RWPE2 (cell line): ENCODE data around the gene ANXA6.

ENCODE experiments used
- ATAC-seq: fragments of 200-7000 bp; cut with Tn5 transposase; 3 replicates; pipeline ENCODE4 v1.9.1; 2021; ENCODE audit warnings: low read depth
- DNase-seq: peaks from one replicate; pipeline ENCODE4 v3.0.0-alpha.2; 2020; ENCODE audit warnings: low spot score
- H3K27ac ChIP-seq: fragments of 450-650 bp; 2 replicates; pipeline ENCODE4 v1.5.1; 2017; ENCODE audit warnings: mild to moderate bottlenecking; ENCODE audit not compliant: poor library complexity, severe bottlenecking
- H3K27me3 ChIP-seq: fragments of 250-450 bp; sonication (Bioruptor Pico); 2 replicates; pipeline ENCODE4 v1.5.1; 2021; ENCODE audit warnings: mild to moderate bottlenecking, moderate library complexity; ENCODE audit not compliant: insufficient read depth, poor library complexity, severe bottlenecking
- H3K36me3 ChIP-seq: fragments of 250-450 bp; sonication (Bioruptor Pico); 2 replicates; pipeline ENCODE4 v1.5.1; 2020; ENCODE audit warnings: low read depth, mild to moderate bottlenecking, moderate library complexity
- H3K4me1 ChIP-seq: fragments of 250-450 bp; sonication (Bioruptor Pico); 2 replicates; pipeline ENCODE4 v1.5.1; 2021; ENCODE audit warnings: mild to moderate bottlenecking, moderate library complexity; ENCODE audit not compliant: insufficient read depth, poor library complexity, severe bottlenecking
- H3K4me3 ChIP-seq: fragments of 250-450 bp; sonication (Bioruptor Pico); 2 replicates; pipeline ENCODE4 v1.5.1; 2021; ENCODE audit warnings: mild to moderate bottlenecking, moderate library complexity; ENCODE audit not compliant: severe bottlenecking
- H3K9me3 ChIP-seq: fragments of 250-450 bp; sonication (Bioruptor Pico); 2 replicates; pipeline ENCODE4 v1.5.1; 2021; ENCODE audit warnings: mild to moderate bottlenecking, moderate library complexity; ENCODE audit not compliant: severe bottlenecking
- TF ChIP-seq, protein P1 (sequence below): fragments of 450-650 bp; IDR thresholded peaks from one replicate; pipeline ENCODE4 v1.5.1; 2017; ENCODE audit warnings: mild to moderate bottlenecking, moderate library complexity; ENCODE audit not compliant: poor library complexity, severe bottlenecking

ANXA6 gene

DNA sequence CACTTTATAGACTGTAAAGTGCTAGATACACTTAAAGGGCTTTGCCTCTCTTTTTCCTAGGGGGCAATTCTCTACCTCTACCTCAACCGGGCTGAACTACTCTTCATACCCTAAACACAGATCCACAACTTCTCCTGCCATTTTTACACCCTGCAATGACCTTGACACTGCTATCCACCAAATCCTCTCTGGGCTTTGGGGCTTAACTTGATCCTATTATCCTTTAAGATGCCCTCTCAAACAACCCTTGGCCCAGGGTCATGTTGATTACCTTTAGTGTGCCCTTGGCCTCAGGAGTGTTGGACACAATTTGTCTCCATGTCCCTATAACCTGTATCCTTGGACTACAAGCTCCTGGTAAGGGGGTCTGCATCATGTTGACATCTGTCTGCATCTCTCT, 19.5 kb downstream of the ANXA6 start:
- no peaks in the 10 kb centered on the region for H3K4me1 ChIP-seq
- ATAC-seq (no peak), DNase-seq (no peak)
- TF ChIP-seq, protein P1, sequence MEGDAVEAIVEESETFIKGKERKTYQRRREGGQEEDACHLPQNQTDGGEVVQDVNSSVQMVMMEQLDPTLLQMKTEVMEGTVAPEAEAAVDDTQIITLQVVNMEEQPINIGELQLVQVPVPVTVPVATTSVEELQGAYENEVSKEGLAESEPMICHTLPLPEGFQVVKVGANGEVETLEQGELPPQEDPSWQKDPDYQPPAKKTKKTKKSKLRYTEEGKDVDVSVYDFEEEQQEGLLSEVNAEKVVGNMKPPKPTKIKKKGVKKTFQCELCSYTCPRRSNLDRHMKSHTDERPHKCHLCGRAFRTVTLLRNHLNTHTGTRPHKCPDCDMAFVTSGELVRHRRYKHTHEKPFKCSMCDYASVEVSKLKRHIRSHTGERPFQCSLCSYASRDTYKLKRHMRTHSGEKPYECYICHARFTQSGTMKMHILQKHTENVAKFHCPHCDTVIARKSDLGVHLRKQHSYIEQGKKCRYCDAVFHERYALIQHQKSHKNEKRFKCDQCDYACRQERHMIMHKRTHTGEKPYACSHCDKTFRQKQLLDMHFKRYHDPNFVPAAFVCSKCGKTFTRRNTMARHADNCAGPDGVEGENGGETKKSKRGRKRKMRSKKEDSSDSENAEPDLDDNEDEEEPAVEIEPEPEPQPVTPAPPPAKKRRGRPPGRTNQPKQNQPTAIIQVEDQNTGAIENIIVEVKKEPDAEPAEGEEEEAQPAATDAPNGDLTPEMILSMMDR = no peak
- H3K27ac ChIP-seq = no peak overlapping the region
- H3K4me3 ChIP-seq = no peak overlapping the region
- H3K27me3 ChIP-seq = no peaks in the 10 kb centered on the region
- H3K9me3 ChIP-seq = no peaks in the 10 kb centered on the region
- peaks cover 60% of the 10 kb centered on the region for H3K36me3 ChIP-seq

DNA sequence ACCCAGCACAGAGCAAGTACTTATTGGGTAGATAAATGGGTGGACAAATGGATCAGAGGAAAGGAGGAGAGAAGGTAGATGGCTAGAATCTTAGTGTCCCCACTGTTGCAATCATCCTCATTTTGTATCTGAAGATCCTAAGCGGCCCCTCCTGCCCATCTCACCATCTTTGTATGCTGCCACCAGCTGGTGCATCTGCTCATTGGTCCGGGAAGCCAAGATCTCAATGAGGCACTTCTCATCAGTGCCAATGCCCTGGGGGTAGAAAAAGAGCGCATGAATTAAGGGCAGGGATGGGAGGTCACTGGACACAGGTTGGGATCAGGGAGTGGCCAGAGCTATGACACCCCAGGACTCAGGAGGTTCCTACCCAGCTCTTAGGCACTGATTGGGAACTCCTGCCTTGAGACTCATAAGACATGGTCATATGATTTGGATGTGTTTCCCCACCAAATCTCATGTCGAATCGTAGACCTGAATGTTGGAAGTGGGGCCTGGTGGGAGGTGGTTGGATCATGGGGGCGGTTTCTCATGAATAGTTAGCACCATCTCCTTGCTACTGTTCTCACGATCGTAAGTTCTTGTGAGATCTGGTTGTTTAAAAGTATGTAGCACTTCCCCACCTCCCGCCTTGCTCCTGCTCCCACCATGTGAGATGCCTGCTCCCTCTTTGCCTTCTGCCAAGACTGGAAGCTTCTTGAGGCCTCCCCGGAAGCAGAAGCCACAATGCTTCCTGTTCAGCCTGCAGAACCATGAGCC, 20.3 kb downstream of the ANXA6 start:
- no peak overlapping the region for H3K4me3 ChIP-seq
- H3K4me1 ChIP-seq = no peaks in the 10 kb centered on the region
- TF ChIP-seq, protein P1 = no peak
- H3K27ac ChIP-seq = no peak overlapping the region
- no peaks in the 10 kb centered on the region for H3K9me3 ChIP-seq
- peaks cover 66% of the 10 kb centered on the region for H3K36me3 ChIP-seq
- DNase-seq (no peak), ATAC-seq (no peak)
- no peaks in the 10 kb centered on the region for H3K27me3 ChIP-seq

DNA sequence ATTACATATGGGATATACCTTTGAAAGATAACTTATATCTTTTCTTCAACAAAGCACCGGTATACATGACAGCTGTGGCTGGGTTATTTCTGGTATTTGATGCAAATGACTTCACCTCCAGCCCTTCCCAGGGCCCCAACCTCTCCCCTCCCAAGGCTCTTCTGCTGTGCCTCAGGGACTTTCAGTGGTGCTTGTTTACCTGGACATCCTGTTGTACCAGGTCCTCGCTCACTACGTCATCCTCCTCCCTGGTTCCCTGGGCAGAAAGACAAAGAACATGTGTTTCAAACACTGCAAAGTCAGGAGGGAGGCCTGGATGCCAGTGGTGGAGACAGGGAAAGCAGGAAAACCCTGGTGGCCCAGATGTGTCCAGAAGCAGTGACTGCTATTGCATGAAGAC, 23.4 kb downstream of the ANXA6 start:
- H3K36me3 ChIP-seq = peaks cover 93% of the 10 kb centered on the region
- TF ChIP-seq, protein P1 = no peak
- no peaks in the 10 kb centered on the region for H3K9me3 ChIP-seq
- H3K27me3 ChIP-seq = no peaks in the 10 kb centered on the region
- no peaks in the 10 kb centered on the region for H3K4me1 ChIP-seq
- H3K4me3 ChIP-seq = no peak overlapping the region
- H3K27ac ChIP-seq = no peak overlapping the region
- DNase-seq = no peak
- ATAC-seq = no peak

GRCh38 chr5:151132963-151133362, 24.6 kb downstream of the ANXA6 start:
- H3K27ac ChIP-seq = no peak overlapping the region
- ATAC-seq = no peak
- no peaks in the 10 kb centered on the region for H3K27me3 ChIP-seq
- no peaks in the 10 kb centered on the region for H3K9me3 ChIP-seq
- no peak for DNase-seq
- H3K36me3 ChIP-seq = peaks cover 94% of the 10 kb centered on the region
- no peak overlapping the region for H3K4me3 ChIP-seq
- TF ChIP-seq, protein P1 = no peak
- no peaks in the 10 kb centered on the region for H3K4me1 ChIP-seq
